SW480 (cell line): ENCODE results near the gene TRIM63.
A peak's percentile ranks its signal among the peaks of the same experiment; 100 is the strongest.

Experiments
- DNase-seq: peaks from one replicate; pipeline ENCODE4 v3.0.0-alpha.2; 2016; ENCODE audit warnings: low spot score

TRIM63 gene

GRCh38 chr1:26055041-26055440 lies 12.4 kb downstream of the TRIM63 start:
- no peak for DNase-seq

DNA sequence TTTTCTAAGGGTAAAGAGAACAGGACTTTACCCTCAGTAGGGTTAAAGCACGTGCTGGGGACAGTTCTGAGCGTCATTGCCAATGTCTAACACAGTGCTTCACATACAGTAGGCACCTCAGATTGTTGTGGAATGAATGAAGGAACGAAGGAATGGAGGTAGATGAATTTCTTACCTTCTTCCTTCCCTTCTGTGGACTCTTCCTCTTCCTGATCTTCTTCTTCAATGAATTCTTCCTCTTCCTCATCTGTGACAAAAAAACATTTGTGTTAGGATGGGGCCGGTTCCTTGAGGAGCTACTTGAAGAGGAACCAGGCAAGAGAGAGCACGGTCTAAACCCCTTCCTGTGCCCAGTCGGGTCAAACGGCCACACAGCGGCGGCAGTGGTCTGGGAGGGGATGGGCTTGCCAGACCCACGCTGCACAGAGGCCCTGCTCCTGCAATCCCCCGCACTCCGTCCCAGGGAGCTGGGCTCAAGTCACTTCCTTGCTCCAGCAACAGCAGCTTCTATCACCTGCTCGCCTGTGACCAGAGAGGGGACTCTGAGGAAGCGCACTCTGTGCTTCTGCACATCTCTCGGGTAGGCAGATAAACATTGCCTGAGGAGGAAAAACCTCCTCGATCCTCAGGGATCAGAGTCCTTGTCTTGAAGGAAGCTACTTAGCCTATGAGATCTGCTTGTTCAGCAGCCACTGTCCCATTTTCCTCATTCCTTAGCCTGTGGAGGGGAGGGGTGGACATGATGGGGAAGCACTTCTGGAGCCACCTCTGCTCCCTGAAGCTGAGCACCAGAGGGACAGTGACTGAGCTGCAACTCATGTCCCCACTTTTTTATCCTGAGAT lies 13.5 kb downstream of the TRIM63 start:
- no peak for DNase-seq

DNA sequence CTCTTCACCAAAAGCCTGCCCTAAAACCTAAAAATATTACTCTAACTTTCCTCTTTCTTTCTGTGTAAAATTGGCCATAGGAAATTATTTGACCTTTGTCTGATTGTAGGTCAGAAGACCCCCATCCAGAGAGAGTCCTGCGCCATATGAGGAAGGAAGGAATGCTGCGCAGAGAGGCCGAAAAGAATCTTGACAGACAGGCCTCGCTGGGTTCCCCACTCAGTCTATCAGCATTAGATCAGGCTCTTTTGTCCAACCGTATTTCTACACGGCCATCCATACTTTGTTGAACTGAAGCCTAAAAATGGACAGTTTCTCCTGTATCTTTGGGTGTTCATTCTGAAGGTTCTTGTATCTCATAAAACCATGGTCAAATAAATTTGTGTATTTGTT lies 17.2 kb downstream of the TRIM63 start:
- no peak for DNase-seq

DNA sequence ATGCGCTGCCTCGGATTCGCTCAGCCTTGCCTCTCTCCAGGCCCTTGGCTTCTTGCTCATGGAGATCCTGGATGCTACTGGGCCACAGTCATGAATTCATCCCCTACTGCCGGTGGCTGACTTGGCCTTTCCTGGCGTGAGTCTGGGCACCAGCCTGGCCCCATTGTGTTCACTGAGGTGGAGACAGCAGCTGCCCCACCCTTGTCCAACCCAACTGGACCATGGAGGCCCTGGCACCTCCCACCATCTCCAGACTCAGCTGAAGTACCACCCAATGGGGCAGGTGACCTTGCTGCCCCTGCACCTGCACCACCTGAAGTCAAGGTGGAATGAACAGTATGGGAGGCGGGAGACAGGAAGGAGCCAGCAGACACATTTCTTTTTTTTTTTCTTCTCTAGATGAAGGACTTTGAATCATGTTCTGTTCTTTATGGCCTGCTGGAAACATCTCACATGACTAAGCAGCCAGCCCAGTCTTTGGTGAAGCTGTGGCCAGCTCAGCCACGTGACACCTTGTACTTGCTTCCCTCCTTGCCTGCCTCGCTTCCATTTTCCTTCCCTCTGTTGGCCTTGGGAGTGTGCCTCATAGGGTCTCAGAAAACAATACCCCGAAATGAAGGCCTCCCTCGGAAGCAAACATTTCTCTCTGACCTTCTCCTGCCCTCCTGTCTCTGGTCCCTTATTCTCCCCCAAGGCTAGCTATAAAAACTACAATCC lies 17.7 kb downstream of the TRIM63 start:
- DNase-seq, result no peak

DNA sequence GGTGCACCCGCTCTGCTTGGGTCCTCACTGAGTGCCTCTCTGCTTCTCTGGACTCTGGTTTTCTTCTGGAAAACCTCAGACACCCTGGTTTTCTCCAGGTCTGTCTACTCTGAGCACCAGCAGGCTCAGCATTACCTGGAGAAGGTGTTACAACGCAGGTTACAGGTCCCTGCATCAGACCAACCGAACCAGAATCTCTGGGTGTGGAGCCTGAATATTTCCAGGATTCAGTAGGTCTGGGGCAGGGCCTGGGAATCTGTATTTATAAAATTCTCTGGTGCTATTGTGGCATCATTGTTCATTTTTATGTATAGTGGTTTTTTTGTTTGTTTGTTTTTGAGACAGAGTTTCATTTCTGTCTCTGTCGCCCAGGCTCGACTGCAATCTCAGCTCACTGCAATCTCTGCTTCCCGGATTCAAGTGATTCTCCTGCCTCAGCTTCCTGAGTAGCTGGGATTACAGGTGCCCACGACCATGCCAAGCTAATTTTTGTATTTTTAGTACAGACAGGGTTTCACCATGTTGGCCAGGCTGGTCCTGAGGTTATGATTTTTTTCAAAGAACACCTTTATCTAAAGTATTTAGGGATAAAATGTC lies 20.1 kb downstream of the TRIM63 start:
- no peak for DNase-seq

- no peak for DNase-seq
Observed at GRCh38 chr1:26046246-26047095, 21.0 kb downstream of the TRIM63 start.

GRCh38 chr1:26045722-26046245 lies 21.6 kb downstream of the TRIM63 start, which contains the start of gene SLC30A2:
Gene SLC30A2, minus strand, starts transcription at chr1:26046118. Its CDS starts 222 bp downstream, at chr1:26045896.
- DNase-seq, result peak; percentile 18

- DNase-seq, result no peak
Observed at GRCh38 chr1:26044971-26045721, 22.3 kb downstream of the TRIM63 start.

DNA sequence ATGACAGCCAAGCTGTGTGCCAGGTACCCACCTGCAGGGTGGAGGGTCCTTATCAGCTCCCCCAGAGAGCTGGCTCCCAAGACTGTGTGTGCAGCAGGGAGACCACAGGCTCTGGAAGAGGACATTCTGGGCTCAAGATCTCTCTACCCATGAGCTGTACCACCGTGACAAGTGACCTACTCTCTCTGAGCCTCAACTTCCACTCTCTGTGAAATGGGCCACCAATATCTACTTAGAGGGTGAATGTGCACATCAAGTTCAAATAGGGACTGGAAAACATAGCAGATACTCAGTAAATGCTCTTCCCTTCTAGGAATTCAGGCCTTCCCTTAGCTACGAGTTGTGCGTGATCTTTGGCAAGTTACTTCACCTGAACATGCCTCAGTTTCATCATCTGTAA lies 23.0 kb downstream of the TRIM63 start:
- DNase-seq, result no peak

DNA sequence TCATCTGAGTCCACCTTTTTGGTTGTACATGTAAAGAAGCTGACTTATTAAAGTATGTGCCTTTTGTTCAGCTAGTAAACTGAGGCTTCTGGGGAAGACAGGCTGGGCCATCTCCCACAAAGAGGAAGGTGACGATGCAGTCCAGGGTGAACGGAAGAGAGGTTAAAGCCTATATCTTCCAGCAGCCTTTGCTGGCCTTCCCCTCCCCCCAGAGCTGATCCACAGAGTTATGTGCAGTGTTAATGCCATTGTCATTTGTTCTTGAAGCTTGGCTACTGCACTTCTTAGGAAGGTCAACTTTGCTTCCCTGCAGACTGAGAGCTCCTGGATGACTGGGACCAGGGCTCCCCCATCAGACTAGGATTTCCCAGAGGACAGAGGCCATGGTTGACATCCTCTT lies 23.7 kb downstream of the TRIM63 start:
- no peak for DNase-seq

- DNase-seq, result no peak
Observed at GRCh38 chr1:26041978-26042377, 25.5 kb downstream of the TRIM63 start.

DNA sequence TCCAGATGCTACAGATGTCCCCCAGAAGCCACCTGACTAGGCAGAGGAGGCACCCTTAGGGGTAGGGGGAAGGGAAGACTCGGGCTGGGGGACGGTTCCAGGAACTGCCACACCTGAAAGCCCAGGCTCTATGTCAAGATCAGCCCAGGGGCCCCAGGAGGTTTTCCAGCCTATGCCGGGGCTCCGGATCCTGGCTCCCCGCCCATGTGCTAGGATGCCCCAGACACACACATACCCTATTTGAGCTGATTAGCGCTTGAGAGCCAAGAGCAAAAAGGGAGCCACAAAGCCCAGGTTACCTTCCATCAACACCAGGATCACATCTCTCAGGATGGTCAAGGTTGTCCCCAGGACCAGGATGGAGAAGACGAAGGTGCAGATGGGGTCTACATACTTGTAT lies 26.0 kb downstream of the TRIM63 start:
- DNase-seq, result no peak

DNA sequence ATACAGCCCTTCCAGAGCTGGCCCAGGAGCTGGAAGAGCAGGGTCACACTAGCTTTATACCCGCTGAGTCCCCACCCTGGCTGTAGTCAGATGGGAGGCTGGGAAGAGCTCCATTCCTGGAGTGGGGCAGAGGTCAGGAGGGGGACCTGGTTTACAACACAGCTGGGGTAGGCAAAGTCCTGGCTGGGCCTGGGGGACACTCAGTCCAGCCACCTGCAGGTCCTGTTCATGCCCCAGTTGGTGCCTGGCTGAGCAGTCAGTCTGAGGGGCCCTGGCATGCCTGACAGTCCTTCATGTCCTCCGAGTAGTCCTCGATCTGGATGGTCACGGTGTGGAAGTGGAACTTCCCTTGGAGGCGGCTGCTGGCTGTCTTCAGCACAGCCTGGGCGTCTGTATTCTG lies 28.5 kb downstream of the TRIM63 start:
- no peak for DNase-seq

GRCh38 chr1:26038477-26038876 lies 29.0 kb downstream of the TRIM63 start:
- no peak for DNase-seq

DNA sequence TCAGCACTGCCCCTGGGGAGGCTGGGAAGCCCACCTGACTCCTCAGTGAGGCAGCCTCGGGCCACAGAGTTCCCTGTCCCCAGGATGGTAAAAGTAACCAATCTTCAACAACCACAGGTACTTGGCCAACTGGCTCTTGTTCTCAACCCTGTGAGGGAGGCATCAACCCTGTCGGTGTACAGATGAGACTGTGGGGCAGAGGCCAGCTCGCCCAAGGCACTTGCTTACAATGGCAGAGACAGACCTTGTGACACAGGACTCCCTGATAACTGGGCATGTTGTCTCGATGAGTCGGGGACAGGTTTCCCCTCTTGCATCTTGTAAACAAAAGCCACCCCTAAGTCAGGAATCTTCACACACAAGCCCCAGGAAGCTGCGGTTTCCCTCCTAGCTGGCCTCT lies 29.5 kb downstream of the TRIM63 start:
- DNase-seq, result no peak

GRCh38 chr1:26036756-26037281 lies 30.6 kb downstream of the TRIM63 start:
- no peak for DNase-seq

- DNase-seq, result peak; percentile 61
Observed at GRCh38 chr1:26035959-26036755, 31.3 kb downstream of the TRIM63 start.

DNA sequence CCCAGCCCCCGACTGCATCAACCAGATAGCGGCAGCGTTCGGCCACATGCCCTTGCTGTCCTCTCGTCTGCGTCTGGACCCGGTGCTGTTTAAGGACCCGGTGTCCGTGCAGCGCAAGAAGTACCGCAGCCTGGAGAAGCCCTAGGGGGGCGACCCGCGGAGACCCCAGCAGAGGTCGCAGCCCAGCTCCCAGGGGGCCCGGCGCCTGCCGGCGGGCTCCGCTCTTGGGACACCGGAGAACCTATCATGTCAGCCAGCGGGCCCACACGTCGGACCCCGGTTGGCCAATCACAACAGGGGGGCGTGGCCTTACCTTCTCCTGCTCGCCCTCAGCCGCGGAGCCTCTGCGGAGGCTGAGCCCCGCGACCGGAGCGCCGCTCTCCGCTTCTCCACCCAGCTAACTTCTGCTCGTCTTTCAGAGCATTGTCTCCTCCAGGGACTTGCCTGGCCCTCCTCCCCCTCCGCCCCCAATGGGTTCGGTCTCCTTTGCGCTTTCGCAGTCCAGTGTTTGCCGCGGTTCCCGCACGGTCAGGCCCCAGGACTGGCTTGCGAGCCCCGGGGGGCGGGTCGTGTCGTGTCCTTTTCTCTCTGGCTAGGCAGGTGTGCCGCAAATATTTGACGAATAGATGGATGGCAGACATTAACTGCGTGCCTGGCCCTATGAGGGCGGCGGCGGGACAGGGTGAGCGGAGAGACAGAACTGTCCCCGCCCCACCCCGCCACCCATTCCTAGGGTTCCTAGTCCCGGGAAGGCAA lies 32.0 kb downstream of the TRIM63 start:
- DNase-seq, result peak; percentile 92

DNA sequence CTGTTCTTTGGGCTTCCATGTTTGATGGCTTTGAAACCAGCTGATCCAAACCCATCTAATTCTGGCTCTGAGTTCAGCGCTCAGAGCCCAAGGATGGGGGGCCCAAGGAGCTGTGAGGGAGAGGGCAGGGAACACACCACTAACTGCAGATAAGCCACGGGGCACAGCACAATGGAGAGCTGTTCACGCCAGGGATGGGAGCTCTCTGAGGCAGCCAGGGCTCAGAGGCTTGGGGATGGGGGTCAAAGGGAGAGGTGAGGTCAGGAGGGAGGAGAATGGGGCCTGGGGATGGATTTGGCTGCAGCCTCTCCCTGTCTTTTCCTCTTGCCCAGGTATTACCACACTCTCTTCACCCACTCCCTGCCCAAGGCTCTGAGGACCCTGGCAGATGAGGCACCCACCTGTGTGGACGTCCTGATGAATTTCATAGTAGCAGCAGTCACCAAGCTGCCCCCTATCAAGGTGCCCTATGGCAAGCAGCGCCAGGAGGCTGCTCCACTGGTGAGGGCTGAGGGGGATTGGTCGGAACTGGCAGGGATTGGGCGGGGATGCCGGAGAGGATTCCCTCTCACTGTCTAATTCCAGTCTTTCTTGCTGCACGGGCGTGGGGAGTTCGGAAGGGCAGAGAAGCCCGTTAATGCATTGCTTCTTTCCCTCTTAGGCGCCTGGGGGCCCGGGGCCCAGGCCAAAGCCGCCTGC lies 32.8 kb downstream of the TRIM63 start:
- DNase-seq, result no peak
